SIG-M5 treated with dmso at 0.1 percent for 504 hours (cell line): Measurements from ENCODE around the gene PFDN6.
A peak's percentile ranks its signal among the peaks of the same experiment; 100 is the strongest.
"Not testable (repeated sequence)": the region's sequence is repeated elsewhere in the genome, so short reads cannot be mapped to it uniquely, and the experiment has no call there.

Experiments
- DNase-seq: peaks from one replicate; lab custom pipeline; 2025; ENCODE audit not compliant: unreplicated experiment; lab: John Stamatoyannopoulos, UW

PFDN6 gene

DNA sequence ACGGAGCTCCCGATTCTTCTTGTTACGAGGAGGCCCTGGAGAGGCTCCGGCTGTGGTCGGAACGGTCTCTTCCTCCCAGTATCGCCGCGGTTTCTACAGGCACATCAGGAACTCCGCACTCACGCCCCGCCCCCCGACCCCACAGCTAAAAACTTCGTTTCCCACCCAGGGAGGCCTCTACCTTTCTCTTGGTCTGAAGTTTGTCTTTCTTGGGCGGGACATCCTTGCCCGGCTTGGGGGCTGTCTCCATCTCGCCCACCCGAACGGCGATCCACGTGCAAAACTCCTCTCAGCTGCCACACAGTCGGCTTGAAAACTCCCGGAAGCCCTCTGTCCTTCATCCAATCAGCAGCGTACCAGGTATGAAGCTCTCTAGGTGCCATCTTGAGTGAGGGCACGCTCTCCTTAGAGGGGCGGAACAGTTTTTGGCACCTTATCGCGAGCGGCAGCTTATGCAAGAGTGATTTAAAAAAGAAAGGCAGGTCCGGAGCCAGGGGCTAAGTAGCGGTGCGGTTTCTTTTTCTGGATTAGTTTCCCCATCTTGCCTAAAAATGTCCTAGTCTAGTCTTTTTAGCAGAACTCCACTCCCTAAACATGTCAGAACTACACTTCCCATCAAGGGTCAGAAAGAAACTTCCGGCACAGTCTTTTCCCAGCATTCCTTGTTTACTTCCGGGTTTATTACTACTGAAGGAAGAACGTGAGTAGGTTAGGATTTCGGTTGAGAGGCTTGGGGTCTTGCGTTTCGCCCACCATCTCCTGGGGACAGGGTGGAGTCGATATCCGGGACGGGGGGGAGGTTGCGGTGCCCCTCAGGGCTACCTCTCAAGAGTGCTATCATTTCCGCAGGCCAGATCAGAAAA lies at the start of gene PFDN6, which contains the start of gene WDR46:
PFDN6 (plus strand) TSS at position 681 of the 863 bp plus-strand sequence. CDS start 256 bp downstream, outside the sequence.
WDR46 (minus strand) TSS at position 319 of the 863 bp plus-strand sequence; CDS start at position 250, 69 bp downstream.
- DNase-seq: peak; percentile 97

DNA sequence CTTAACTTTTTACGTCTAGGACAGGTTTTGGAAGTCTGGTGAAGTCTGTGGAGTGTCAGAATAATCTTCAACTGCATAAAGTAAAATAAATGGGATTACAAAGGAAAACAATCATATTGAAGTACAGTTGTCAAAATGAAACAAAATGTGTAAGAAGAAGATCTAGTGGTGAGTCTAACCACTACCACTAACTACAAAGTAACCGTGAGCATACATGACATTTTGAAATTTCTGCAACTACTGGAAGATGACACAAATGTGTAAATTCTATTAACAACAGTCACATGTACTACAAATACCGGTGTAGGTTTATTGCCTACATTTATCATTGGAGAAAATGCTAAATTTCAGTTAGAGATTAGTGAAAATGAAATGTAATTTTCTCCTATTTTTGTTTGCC lies 47.4 kb upstream of the PFDN6 start:
- no peak for DNase-seq

DNA sequence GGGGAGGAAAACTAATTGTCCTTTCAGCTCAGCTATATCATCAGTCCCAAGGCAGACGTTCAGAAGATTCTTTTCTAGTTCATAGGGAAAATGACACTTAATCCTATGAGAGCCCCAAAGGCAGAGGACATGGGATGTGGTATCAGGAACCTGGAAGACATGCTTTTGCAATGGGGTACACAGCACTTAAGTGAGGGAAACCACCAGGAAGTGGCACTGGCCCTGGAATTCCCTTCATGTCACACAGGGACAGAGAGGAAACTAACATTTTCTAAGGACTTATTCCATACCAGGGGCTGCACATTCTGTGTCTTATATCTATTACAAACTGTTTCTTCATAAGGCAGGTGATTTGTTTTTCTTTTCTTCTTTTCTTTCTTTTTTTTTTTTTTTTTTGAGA lies 45.9 kb upstream of the PFDN6 start:
- DNase-seq: no peak

DNA sequence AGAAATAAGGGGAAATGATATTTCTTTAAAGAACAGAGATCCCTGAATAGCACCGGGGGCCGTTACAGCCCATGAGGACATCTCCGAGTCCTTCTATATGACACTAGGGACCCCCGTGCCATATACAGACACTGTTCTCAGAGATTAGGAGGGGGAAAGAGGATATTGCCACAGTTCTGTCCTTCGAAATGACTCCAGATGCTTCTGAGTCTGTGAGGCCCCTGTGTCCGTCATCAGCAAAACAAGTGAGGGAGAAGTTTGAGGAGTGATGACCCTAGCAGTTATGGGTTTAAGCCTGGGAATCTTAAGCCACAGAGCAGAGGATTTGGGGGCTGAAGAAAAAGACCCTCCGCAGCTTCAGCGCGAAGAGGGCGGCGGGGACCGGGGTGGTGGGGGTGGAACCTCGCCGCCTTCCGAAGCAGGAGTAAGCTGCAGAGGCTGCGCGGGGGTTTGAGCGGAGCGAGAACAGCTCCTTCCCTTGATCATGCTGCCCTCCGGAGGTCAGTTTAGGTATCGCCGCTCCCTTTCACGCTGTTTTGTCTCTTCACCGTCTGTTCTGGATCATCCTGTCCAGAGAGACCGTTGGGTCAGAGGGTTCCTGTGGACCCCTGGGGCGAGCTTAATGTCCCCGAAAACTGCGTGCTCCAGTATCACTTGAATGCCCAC lies 41.3 kb upstream of the PFDN6 start:
- DNase-seq: peak; percentile 80

DNA sequence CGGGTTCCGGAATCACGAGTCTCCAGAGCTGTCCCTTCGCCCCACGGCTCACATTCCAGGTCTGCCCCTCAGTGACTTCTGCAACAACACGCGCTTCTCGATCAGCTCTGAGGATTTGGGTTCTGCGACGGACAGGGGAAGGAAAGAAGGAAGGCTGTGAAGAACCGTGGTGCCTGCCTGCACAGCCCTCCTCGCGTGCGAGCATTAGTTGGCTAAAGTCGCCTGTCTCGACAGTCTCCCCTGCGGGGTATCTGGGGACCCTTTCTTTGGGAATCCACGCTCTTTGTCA lies 40.8 kb upstream of the PFDN6 start:
- peak; percentile 69 for DNase-seq

DNA sequence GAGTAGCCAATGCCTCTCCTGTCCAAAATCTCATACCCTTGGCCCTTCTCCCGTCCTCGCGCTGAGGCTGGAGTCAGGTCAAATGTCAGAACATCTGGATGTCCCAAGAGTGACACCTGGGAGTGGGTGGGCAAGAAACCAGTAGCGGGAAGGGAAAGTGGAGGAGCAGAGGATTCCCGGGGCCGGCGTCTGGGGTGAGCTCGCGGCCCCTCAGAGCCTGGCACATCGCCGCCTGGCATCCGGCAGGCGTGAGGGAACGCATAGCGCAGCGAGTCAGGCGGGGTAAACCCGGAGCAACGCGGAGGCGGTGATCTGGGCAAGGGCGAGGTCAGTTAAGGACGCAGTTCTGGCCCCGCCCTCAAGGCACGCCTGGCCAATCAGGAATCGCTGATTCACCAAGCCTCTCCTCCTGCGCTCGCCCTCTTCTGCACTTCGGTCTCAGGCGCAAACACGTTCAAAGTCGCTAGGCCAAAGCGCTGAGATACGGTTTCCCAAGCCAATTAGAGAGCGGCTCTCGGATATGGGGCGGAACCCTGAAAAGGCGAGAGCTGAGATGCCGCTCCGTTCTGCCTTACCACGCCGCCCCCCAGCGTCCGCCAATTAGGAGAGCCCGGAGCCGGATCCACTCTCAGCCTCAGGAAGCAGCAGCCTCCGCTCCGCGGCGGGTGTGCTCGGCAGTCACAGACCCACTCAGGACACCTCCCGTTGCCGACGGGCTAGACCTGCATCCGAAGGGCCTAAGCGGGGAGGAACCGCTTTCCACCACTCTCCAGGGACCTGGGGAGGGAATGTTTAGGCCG lies 40.3 kb upstream of the PFDN6 start:
- peak; percentile 99 for DNase-seq

DNA sequence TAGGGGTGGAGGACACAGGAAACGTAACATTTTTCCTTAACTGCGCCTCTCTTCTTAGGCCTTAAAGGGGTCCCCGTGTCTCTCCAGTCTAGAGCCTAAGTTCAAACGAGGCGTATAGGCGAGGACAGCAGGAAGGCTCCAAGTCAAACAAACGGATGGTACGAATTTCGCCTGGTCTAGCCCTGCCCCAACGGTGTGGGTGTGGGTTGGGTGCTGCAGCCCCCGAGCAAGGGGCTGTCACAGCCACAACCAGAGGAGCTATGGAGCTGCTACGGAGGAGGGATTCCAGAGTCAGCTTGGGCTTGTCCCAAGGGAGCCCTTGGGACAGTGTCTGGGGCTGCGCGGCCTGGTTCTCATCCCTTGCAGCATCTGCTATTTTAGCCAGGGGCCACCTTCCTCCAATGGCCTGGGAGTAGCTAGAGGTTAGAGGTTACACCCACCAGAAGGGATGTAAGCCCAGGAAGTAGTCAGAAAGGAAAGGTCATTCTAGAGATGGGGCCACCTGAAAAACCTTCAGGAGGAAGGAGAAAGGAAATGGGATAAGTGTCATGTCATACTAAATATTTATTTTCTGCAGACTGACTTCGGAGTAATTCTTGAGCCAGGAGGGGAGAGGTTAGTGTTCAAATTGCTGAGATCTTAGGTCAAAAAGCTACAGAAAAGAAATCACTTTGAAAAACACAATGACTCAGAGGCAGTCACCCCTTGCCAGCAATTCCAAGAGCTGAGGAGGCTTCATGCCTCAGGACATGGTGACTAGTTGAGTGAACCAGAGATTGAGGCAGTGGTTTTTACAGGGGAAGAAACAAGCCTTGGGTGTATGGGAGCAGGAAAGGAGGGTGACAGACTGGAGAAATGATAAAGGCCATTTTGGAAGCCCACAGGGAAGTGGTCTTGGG lies 39.4 kb upstream of the PFDN6 start:
- no peak for DNase-seq

DNA sequence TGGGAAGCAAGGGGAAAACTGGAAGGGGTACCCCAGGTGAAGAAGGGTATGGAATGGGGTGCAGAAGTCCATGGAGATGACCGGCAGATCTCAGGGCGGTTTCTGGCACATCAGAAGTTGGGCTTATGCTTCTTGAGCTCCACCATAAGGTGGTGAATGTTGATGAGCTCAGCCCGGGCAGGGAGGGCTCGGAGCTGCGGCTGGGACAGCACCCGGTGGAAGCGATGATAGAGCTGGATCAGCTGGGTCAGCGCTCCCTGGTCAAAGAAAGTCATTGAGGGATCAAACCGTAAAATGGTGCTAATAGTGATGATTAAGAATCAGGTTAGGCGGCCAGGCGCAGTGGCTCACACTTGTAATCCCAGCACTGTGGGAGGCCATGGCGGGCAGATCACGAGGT lies 38.7 kb upstream of the PFDN6 start:
- DNase-seq: no peak

DNA sequence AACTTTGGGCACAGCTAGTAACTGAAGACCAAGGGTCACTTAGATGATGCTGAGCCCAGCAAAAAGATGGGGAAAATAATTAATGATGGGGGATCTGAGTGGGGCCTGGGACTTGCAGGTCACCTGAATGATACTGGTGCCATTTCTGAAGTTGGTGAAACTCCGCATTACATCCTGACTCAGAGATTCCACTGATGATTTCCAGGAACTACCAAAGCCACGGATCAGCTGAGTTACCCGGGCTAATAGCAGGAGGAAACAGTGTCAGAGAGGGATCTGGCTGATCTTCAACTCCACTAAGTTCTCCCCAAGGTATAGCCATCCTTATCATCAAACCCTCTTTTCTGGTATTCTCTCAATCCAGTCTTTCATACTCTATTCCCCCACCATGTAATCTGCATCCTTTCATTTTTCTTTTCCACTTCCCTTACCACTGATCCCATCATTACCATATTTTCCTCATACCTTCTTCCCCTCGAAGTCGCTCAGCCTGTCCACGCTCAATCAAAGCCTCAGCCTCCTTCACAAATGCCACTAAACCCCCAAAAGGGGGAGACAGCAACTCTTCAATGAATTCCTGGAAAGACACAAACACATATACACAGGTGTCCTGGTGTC lies 37.9 kb upstream of the PFDN6 start:
- no peak for DNase-seq

DNA sequence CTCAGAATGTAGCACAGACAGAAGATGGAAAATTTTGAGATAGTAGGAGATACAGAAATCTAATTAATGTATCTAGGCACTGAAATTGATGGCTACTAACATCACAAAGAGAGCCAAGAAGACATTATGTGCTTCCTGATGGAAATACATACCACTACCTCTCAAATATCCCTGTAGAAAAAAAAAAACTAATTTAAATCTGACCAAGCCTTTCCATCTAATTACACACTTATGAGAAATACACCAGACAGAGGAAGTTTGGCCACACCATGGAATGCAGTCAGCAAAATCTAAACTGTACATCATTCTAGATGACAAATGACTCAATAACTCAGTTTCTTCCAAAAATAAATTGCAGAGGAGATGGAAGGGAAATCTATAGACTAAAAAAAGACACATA lies 36.6 kb upstream of the PFDN6 start:
- no peak for DNase-seq

DNA sequence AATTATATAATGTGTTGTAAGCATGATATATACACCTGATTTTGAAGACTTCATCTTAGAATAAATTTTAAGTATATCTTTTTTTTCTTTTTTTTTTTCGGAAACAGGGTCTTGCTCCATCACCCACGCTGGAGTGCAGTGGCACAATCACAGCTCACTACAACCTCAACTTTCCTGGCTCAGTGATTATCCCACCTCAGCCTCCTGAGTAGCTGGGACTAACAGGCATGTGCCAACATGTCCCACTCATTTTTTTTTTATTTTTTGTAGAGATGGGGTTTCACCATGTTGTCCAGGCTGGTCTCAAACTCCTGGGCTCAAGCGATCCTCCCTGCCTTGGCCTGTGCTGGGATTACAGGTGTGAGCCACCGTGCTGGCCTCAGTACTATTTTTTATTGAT lies 34.8 kb upstream of the PFDN6 start:
- no peak for DNase-seq

DNA sequence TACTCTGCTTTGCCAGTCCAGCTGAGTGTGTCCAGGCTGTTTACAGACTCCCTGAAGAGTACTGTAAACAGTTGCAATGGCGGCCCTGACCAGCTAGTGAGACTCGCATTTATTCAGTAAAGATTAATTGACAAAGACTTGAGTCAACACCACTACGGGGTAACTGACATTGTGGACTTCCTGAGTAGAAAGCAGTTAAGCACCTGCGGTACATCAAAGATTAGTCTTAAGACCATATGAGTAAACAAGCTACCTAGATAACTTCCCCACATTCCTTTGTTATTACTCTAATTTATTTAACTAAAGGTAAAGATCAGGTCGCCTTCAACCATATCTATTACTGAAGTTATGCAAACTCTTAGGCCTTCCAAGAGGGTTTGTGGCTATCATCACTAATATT lies 30.4 kb upstream of the PFDN6 start:
- no peak for DNase-seq

DNA sequence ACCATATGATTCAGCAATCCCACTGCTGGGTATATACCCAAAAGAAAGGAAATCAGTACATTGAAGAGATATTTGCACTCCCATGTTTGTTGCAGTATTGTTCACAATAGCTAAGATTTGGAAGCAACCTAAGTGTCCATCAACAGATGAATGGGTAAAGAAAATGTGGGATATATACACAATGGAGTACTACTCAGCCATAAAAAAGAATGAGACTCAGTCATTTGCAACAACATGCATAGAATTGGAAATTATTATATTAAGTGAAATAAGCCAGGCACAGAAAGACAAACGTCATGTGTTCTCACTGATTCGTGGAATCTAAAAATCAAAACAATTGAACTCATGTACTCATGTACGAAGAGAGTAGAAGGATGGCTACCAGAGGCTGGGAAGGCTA lies 26.9 kb upstream of the PFDN6 start:
- DNase-seq: not testable (repeated sequence)

DNA sequence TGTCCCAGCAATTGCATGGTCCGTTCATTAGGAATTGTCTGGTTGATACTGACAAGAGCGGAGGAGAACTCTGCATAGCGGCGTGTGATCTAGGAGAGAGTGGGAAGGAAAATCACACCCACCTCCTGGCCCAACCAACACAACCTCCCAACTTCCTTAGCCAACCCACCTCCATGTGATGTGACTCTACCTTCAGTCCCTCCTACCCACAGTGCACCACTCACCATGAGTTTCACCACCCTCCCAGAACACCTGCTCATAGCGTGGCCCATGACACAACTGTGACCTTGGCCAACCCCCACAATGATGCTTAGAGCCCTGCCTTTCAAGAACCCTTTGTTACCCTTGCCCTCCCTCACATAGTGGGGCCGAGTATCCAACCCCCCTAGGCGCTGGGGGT lies 25.4 kb upstream of the PFDN6 start:
- no peak for DNase-seq

DNA sequence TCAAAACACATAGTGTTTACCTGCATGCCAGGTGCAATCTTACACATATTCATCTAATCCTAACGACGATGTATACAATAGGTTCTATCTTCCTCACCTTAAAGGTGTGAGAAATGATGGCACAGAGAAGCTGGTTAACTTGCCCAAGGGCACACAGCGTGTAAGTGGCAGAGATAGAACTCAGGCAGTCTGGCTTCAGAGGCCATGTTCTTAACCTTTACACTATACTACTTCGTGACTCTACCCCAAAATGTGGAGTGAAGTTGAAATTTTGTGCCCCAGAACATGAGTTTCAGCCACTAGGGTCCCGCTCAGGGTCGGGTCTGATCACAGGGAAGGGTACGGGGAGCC lies 18.3 kb upstream of the PFDN6 start:
- no peak for DNase-seq

DNA sequence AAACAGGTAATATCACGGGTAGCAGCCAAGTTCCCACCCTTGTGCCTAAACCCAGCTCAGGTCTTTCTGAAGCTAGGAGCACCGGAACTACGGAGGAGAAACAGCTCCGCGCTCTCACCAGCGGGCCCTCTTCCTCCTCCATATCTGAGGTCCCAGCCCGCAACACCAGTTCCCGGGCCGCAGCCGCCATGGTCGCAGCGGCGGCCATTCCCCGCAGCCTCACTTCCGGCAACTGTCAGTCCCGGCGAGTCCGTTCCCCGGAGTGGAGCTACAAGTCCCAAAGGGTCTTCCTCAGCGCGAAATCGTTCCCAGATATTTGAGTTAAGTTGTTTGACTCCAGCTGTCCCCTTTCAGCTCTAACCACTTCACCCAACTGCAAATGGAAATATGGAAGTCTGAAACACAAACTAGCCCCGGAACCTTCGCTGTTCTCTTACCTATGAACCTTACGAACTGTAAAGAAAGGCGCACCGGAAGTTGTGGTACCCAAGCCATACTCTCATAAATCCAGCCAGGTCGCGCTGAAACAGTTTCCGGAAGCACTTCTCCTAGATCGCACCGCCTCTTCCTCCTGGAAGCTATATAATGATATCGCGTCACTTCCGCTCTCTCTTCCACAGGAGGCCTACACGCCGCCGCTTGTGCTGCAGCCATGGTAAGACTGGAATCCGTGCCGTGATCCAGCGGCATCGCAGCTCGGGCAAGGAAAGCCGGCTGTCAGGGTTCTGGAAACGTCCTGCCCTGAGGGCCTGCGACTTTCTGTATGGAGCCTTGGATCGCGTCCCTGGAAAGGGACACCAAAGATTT lies 17.7 kb upstream of the PFDN6 start, which contains the start of the genes RPS18 and VPS52:
RPS18 (plus strand) TSS at position 608 of the 807 bp plus-strand sequence; CDS start at position 653, 45 bp downstream.
VPS52 (minus strand) TSS at position 409 of the 807 bp plus-strand sequence; CDS start at position 208, 201 bp downstream.
- DNase-seq: peak; percentile 99

DNA sequence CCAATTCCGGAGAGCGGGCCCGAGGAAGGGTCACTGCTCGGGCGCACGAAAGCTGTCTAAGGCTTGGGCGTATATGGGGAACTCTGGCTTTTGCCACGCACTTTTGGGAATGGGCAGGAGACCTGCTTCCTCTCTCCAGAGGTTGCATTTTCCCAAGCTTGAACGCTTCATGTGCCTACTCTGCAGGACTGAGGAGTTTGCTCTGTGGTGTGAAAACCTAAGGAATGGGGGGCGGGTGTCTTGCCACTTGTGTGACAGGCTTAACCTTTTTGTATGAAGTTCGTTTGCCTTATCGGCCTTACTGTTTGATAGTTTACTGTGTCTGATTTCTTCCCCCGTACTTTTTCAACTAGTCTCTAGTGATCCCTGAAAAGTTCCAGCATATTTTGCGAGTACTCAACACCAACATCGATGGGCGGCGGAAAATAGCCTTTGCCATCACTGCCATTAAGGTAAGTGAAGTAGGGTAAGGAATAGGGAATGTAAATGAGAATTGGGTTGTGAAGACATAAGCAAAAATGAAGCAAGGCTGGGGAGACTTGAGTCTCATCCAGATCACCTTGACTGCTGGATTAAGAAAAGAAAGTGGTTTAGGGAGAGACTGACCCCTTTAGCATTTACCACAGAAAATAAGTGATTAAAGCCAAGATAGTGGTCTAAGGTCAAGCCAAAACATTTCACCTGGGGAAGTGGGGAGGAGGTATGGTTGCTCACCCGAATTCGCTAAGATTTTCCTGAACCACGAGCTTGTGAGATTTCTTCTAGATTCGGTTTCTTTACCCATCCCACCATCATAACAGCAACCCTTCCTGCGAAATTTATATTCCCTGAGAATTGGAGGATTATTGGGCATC lies 16.9 kb upstream of the PFDN6 start:
- DNase-seq: peak; percentile 60
